ENCODE data around the gene ILDR2.
A peak's percentile ranks its signal among the peaks of the same experiment; 100 is the strongest.

Gene ILDR2

DNA sequence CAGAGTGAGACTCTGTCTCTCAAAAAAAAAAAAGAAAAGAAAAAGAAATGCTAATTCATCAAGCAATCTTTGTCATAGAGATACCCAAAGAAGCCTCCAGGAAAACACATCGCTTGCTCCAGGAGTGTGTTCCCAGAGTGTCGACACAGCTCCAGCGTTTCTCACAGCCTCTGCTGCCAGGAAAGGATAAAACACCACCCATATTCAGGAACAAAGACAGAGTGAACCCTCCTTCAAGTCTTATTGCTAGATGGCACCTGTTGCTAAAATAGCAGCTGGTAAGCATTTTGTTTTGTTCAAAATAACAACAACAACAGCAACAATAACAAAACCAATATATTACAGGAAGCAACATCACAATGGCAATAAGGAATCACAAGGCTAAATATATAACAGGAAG, 3.1 kb downstream of the ILDR2 start:
- Histone ChIP-seq H3K9me2 (replicated peaks; ENCODE audit: low read depth, low read length) (no peaks in the 10 kb centered on the region), H3K9ac (ENCODE audit: low read depth, low read length, poor library complexity, severe bottlenecking) (no peak overlapping the region), H3K4me1 (ENCODE audit: insufficient read depth, low read length, poor library complexity, severe bottlenecking) (peaks cover 73% of the 10 kb centered on the region), H3K4me3 (ENCODE audit: low read length, poor library complexity, severe bottlenecking) (peak overlapping the region; percentile 34), H3K36me3 (ENCODE audit: insufficient read depth, low read length) (no peaks in the 10 kb centered on the region), H2AFZ (ENCODE audit: low read length) (peak overlapping the region; percentile 27), H3K4me2 (ENCODE audit: low read depth, low read length, poor library complexity, severe bottlenecking) (peak overlapping the region; percentile 96), H4K20me1 (ENCODE audit: insufficient read depth, low read length, poor library complexity, severe bottlenecking) (no peaks in the 10 kb centered on the region), H3F3A (ENCODE audit: low read depth) (no peaks in the 10 kb centered on the region; the same call in 1 of the 2 replicates), H3K27me3 (ENCODE audit: insufficient read depth, low read length, poor library complexity, severe bottlenecking) (no peaks in the 10 kb centered on the region), H3K79me2 (ENCODE audit: insufficient read depth, low read length) (no peaks in the 10 kb centered on the region; the same call in 1 of the 2 replicates), H3K9me3 (ENCODE audit: insufficient read depth, low read depth, low read length) (no peaks in the 10 kb centered on the region)
- TF ChIP-seq EZH2phosphoT487 (IDR thresholded peaks at IDR 0.05; ENCODE audit: borderline replicate concordance) (no peak), CTCF (conservative IDR thresholded peaks at IDR 0.05; ENCODE audit: low read length) (no peak)

DNA sequence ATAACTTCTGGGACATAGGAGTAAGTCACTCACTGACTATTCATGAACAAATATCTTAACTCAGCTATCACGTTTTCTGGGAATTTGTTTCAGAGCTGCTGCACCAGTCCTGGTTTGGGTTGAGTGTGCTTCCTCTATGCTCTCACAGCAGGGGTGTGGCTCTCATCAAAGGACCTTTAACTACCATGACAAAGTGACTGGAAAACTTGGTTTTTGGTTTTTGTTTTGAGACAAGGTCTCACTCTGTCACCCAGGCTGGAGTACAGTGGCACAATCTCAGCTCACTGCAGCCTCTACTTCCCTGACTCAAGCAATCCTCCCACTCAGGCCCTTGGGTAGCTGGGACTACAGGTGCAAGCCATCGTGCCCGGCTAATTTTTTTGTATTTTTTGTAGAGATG, 4.1 kb downstream of the ILDR2 start:
- Histone ChIP-seq H2AFZ (ENCODE audit: low read length) (no peak overlapping the region), H3K4me1 (ENCODE audit: insufficient read depth, low read length, poor library complexity, severe bottlenecking) (peaks cover 71% of the 10 kb centered on the region), H3F3A (ENCODE audit: low read depth) (no peaks in the 10 kb centered on the region; the same call in 1 of the 2 replicates), H3K9me3 (ENCODE audit: insufficient read depth, low read depth, low read length) (no peaks in the 10 kb centered on the region), H3K79me2 (ENCODE audit: insufficient read depth, low read length) (no peaks in the 10 kb centered on the region; the same call in 1 of the 2 replicates), H3K27me3 (ENCODE audit: insufficient read depth, low read length, poor library complexity, severe bottlenecking) (no peaks in the 10 kb centered on the region), H3K9ac (ENCODE audit: low read depth, low read length, poor library complexity, severe bottlenecking) (no peak overlapping the region), H3K4me3 (ENCODE audit: low read length, poor library complexity, severe bottlenecking) (no peak overlapping the region), H3K36me3 (ENCODE audit: insufficient read depth, low read length) (no peaks in the 10 kb centered on the region), H3K4me2 (ENCODE audit: low read depth, low read length, poor library complexity, severe bottlenecking) (peak overlapping the region; percentile 36), H4K20me1 (ENCODE audit: insufficient read depth, low read length, poor library complexity, severe bottlenecking) (no peaks in the 10 kb centered on the region), H3K9me2 (replicated peaks; ENCODE audit: low read depth, low read length) (no peaks in the 10 kb centered on the region)
- no peak for TF ChIP-seq EZH2phosphoT487 (IDR thresholded peaks at IDR 0.05; ENCODE audit: borderline replicate concordance)
- TF ChIP-seq CTCF (conservative IDR thresholded peaks at IDR 0.05; ENCODE audit: low read length), result no peak

DNA sequence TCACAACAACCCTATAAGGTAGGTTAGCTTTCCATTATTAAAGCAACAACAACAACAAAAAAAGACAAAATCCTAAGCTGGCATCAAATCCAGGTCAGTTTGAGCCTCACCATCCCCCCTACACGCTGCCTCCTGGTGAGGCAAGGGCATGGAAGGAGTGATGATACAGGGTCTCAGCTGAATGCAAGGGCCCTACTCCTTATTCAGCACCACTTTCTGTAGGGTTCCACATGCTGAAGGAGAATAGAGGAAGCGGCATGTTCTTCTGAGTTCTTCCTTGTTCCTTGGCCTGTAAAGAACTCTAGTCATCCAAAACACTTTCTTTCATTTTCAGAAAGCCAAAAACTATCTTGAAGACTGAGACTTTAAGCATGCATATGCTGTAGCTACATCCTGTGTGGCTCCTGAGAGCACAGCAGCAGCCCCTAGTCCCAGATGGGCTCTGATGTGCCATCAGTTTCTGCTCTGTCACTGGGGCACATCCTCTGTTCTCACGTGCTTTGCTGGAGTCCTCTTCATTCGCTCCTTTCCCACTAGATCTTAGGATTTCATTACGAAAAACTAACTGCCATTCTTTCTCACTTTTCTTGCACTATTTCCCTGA, 6.2 kb downstream of the ILDR2 start:
- Histone ChIP-seq H3K9ac (ENCODE audit: low read depth, low read length, poor library complexity, severe bottlenecking) (peak overlapping the region; percentile 9), H3K9me2 (replicated peaks; ENCODE audit: low read depth, low read length) (no peaks in the 10 kb centered on the region), H3K9me3 (ENCODE audit: insufficient read depth, low read depth, low read length) (no peaks in the 10 kb centered on the region), H3K4me2 (ENCODE audit: low read depth, low read length, poor library complexity, severe bottlenecking) (peak overlapping the region; percentile 59), H3K79me2 (ENCODE audit: insufficient read depth, low read length) (no peaks in the 10 kb centered on the region; the same call in 1 of the 2 replicates), H3K27me3 (ENCODE audit: insufficient read depth, low read length, poor library complexity, severe bottlenecking) (no peaks in the 10 kb centered on the region), H3K4me3 (ENCODE audit: low read length, poor library complexity, severe bottlenecking) (peak overlapping the region; percentile 17), H4K20me1 (ENCODE audit: insufficient read depth, low read length, poor library complexity, severe bottlenecking) (no peaks in the 10 kb centered on the region), H3F3A (ENCODE audit: low read depth) (no peaks in the 10 kb centered on the region; the same call in 1 of the 2 replicates), H3K4me1 (ENCODE audit: insufficient read depth, low read length, poor library complexity, severe bottlenecking) (peaks cover 58% of the 10 kb centered on the region), H3K36me3 (ENCODE audit: insufficient read depth, low read length) (no peaks in the 10 kb centered on the region), H2AFZ (ENCODE audit: low read length) (no peak overlapping the region)
- TF ChIP-seq CTCF (conservative IDR thresholded peaks at IDR 0.05; ENCODE audit: low read length) (no peak), EZH2phosphoT487 (IDR thresholded peaks at IDR 0.05; ENCODE audit: borderline replicate concordance) (no peak)
